DMS53 treated with DMSO at 0.1 percent for 48 hours (cell line): ENCODE data around the gene COL8A1.

Experiments used
- DNase-seq: peaks from one replicate; lab custom pipeline; 2025; ENCODE audit not compliant: unreplicated experiment; lab: John Stamatoyannopoulos, UW

COL8A1 gene

DNA sequence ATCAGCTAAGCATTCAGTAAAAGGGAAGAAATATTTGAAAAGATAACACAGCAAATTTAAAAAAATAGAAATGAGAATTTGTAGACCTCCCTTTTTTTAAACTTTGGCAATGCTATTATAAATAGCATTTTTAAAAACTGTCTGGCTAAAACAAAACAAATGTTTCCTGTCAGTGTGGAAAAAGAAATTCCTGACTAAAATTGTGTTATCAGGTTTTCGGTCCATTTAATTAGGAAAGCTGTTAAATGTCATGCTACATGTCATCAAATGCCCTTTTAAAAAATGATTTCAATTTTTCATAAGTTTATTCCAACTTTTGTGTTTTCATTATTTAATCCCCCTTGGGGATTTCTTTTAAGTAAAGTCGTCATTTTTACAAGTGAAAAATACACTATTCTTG lies 29.6 kb downstream of the COL8A1 start:
- DNase-seq, result no peak

DNA sequence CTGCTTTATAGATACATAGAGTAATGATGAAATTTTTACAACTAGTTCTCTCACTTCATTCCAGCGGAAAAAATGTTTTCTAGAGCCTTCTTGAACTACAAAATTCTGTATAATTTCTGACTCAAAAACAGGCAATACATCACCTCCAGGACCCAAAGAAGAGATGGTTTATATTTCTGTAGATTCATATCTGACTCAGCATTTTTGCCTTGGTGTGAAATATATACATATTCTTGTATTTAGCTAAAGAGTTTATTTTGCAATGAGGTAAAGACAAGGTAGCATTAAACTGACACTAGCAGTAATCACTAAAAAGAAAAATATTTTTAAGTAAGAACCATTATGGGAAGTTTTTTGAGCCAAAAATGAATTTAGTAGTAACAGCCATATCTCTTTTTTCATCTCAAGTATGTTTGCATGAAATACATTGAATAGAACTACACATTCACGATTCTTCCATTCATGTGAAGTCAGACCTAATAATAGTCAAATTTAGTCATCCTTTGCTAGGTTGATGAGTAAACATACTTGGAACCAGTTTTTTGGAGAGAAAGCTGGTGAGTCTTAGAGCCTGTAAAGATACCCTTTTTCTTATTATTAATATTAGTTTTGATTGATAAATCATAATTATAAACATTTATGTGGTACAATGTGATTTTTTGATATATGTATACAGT lies 31.6 kb downstream of the COL8A1 start:
- DNase-seq, result no peak

DNA sequence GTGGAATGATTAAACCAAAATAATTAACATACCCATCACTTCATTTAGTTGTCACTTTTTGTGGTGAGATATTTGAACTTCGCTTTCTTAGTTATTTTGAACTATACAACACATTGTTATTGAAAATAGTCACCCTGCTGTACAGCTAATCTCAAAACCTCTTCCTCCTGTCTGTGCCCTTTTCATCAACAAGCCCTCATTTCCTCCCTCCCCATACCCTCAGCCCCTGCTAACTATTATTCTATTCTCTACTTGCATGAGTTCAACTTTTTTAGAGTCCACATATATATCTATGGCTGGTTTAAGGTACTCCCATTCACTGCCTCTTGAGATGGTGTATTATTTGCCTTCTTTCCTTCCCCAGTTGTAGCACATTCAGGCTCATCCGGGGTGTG lies 32.2 kb downstream of the COL8A1 start:
- no peak for DNase-seq

GRCh38 chr3:99674086-99674789 lies 35.8 kb downstream of the COL8A1 start:
- DNase-seq, result no peak

DNA sequence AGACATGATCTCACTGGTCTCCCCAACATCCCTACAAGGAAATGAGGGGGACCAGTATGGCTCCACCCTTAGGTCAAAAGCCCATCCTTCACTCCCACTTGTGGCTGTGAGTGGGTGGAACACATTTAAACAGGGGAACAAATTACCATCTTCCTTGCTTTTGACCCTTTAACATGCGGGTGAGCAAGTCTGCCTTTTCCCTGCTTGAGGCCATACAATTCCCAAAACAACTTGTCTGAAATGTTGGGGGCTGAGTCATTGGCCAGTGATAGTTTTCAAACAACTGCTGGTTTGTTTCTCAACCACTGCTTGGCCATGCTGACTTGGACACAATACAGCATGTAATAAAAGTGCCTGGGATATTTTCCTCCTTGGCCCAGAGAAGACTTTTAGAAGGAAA lies 39.6 kb downstream of the COL8A1 start:
- DNase-seq, result no peak

GRCh38 chr3:99678896-99679295 lies 40.5 kb downstream of the COL8A1 start:
- DNase-seq, result no peak

- DNase-seq, result no peak
Observed at GRCh38 chr3:99681512-99681911, 43.1 kb downstream of the COL8A1 start.

- DNase-seq, result no peak
Observed at GRCh38 chr3:99681976-99682375, 43.6 kb downstream of the COL8A1 start.

DNA sequence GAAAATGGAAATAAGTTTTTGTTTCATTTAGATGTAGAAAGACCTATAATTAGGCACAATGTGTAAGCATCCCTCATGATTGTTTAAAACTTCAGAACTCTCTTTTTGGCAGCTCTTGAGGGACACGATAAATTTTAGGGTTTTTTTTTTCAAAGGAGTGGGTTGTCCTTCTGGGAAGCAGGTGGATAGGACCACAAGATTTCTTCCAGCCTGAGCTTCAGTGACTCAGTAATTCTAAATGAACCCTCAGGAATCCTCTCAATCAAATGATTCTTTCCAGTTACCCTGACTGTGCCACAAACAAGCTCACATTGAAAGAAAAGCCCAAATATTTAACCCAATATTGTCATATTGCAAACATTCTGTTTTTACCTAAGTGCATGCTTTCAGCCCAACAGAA lies 45.1 kb downstream of the COL8A1 start:
- no peak for DNase-seq

DNA sequence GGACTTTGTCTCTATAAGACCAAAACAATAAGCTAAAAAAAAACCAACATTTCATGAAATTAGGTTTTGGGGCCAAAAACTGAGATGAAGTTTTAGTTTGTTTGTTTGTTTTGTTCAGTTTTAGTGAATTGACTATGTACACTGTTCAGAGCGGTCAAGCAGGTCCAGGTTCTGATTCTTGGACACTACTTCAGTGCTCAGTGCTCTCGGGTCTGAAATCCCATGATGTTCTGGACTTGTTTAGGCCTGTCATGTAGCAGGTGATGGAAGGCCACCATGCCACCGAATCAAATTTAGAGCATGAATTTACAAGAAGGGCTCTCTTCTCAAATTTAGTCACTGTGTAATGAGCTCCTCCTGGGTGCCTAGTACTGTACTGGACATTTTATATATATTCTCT lies 45.5 kb downstream of the COL8A1 start:
- no peak for DNase-seq

DNA sequence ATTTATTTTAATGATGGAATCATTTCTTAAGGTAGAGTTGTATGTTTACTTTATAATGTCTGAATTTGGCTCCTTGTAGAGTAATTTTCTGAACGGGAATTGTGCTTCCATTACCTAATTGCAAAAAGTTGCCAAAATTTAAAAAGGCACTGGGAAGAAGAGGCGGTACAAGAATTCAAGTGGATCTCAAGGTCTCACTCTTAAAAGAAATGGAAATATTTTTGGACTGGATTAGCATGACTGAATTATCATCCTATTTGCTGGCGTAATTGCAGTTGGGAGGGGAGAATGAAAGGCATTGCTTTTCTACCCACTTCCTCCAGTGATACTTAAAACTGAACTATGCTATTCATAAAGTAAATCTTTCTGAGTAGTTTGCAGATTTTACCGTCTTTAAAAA lies 46.2 kb downstream of the COL8A1 start:
- no peak for DNase-seq

DNA sequence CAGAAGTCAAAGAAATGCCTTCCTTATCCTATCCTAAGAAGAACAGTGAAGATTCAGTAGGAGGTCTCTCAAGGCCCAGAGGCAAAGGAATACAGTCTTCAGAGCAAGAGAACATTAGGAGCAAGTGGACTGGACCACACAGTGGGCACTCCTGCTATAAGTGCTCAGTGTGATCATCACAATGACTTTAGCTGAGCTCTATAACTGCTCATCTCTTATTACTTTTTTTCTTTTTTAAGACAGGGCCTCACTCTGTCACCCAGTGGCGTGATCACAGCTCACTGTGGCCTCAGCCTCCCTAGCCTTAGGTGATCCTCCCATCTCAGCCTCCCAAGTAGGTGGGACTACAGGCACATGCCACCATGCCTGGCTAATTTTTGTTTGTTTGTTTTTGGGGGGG lies 48.1 kb downstream of the COL8A1 start:
- no peak for DNase-seq

- peak; percentile 28 for DNase-seq
Observed at GRCh38 chr3:99686955-99687612, 48.7 kb downstream of the COL8A1 start.

DNA sequence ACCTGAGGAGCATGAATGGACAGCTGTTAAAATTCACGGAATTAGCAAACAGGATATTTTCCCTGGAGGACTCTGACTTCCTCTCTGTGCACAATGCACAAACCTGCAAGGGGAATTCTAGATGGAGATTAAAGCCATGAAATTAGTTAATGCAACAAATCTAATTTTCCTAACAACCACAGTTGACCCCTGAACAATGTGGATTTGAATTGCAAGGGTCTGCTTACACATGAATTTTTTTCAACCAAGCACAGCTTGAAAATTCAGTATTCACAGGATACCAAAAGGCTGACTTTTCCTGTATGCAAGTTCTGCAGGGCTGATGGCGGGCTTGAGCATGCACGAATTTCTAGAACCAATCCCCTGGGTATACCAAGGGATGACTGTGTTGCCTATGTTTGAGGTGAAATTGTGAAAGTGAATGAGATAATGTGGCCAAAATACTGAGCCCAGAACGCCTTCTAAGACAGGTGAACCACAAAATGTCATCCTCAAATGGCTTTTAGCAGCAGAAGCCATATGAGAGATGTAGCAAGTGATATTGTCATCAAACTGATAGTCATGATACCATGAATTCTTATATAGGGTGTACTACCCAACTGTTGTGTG lies 52.5 kb downstream of the COL8A1 start:
- DNase-seq, result no peak

- DNase-seq, result no peak
Observed at GRCh38 chr3:99693636-99694035, 55.2 kb downstream of the COL8A1 start.

DNA sequence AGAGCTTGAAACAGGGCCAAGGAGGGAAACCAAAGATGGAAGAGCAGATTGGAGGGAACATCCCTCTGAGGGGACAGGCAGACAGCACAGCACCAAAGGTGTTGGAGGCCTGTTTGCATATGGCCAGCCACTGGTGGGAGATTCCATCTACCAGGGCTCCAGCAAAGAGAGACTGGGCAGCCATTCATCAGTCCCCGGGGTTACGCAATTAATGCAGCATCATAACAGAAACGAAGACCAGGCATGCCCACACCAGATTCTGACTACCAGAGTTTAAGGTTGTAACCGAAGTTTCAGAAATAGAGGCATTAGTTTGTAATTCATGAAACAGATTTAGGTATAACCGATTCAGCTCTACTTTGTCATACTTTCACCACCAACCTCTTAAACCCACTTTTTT lies 58.1 kb downstream of the COL8A1 start:
- DNase-seq, result no peak

DNA sequence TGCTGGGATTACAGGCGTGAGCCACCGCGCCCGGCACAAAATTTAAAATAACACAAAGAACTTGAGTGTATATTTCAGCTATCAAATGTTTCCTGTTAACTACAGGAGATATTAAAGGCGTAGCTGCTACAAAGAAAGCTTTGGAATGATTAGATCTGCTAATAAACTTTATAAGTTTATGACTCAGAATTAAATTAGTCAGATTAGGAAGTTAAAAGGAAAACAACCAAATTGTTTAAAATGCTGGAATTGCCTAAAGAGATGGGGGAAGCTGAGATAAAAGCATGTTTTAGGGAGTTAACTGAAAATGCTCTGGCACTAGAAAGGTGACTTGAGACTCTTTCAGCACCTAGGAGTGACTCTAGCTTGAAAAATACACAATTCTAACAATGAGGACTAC lies 58.9 kb downstream of the COL8A1 start:
- DNase-seq, result no peak

DNA sequence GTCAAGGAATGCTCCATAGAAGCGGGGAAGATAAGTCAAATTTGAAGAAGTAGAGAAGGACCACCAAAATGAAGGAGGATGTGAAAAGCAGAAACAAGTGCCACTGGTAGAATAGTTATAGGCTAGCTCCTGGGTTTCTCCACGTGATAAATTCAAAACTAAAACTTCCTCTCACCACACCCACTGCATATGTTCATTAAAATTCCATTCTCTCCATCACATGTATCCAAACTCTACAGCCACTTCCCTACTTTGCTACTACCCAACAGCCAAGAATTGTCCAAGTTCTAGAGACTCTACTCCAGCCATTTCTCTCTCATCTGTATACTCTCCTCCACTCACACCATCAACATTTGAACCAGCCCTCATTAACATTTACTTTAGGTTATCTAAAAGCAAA lies 60.5 kb downstream of the COL8A1 start:
- DNase-seq, result no peak

DNA sequence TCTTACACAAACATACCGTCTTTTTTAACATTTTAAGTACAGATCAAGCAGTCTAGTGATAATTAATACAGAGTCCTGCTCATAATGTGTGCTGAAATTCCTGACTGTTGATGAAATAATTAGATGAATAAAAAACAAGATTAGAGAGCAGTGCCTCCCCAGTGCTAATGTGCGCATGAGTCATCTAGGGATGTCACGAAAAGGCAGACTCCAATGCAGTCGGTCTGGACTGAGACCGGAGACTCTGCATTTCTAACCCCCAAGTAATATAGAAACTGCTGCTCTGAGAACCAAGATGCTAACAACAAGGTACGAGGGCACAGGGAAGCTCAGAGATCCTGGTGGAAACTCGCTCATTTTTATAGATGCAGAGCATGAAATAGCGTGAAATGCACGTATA lies 61.4 kb downstream of the COL8A1 start:
- DNase-seq, result no peak

GRCh38 chr3:99700631-99701268 lies 62.4 kb downstream of the COL8A1 start:
- no peak for DNase-seq
